Nephron progenitor cell (in vitro differentiated cells): ENCODE data around the gene CYP4A22.
"Not testable (repeated sequence)": the region's sequence is repeated elsewhere in the genome, so short reads cannot be mapped to it uniquely, and the experiment has no call there.

Experiments
- DNase-seq: peaks from one replicate; pipeline ENCODE4 v3.0.0; 2021
- H3K27ac Mint-ChIP-seq: 2 replicates; pipeline ENCODE4 v1.8.0; 2021; ENCODE audit warnings: mild to moderate bottlenecking, moderate library complexity, mixed read lengths
- H3K27me3 Mint-ChIP-seq: 2 replicates; pipeline ENCODE4 v1.8.0; 2021; ENCODE audit warnings: mild to moderate bottlenecking, low read depth, mixed read lengths; ENCODE audit not compliant: poor library complexity
- H3K36me3 Mint-ChIP-seq: 2 replicates; pipeline ENCODE4 v1.8.0; 2021; ENCODE audit warnings: low read depth, mixed read lengths
- H3K4me1 Mint-ChIP-seq: 2 replicates; pipeline ENCODE4 v1.8.0; 2021; ENCODE audit warnings: mixed read lengths
- H3K4me3 Mint-ChIP-seq: 2 replicates; pipeline ENCODE4 v1.8.0; 2021; ENCODE audit warnings: mild to moderate bottlenecking, moderate library complexity, mixed read lengths
- H3K9me3 Mint-ChIP-seq: 2 replicates; pipeline ENCODE4 v1.8.0; 2021; ENCODE audit warnings: mild to moderate bottlenecking, moderate library complexity, mixed read lengths
- TF ChIP-seq, protein P1 (sequence below): fragments of 200-600 bp; sonication (generic); IDR thresholded peaks from 2 replicates; pipeline ENCODE4 v1.5.0; 2021; ENCODE audit warnings: antibody characterized with exemption

CYP4A22 gene, protein sequence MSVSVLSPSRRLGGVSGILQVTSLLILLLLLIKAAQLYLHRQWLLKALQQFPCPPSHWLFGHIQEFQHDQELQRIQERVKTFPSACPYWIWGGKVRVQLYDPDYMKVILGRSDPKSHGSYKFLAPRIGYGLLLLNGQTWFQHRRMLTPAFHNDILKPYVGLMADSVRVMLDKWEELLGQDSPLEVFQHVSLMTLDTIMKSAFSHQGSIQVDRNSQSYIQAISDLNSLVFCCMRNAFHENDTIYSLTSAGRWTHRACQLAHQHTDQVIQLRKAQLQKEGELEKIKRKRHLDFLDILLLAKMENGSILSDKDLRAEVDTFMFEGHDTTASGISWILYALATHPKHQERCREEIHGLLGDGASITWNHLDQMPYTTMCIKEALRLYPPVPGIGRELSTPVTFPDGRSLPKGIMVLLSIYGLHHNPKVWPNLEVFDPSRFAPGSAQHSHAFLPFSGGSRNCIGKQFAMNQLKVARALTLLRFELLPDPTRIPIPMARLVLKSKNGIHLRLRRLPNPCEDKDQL

DNA sequence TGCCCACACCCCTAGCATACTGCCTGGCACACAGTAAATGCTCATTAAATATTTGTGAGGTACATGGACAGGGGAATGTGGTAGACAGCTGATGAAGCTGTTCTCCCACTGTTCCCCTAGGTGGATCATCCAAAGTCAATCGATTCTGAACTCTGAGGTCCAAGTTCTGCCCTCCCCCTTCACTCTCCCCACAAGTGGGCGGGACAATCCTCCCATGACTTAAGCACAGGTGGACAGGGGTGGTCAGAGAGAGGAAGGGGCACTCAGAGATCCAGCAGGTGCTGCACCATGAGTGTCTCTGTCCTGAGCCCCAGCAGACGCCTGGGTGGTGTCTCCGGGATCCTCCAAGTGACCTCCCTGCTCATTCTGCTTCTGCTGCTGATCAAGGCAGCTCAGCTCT, at the start of gene CYP4A22:
CYP4A22 (plus strand) TSS at position 244 of the 400 bp plus-strand sequence; CDS start at position 289, 45 bp downstream.
- Mint-ChIP-seq H3K36me3 (no peaks in the 10 kb centered on the region), H3K27me3 (peaks cover 30% of the 10 kb centered on the region), H3K9me3 (no peaks in the 10 kb centered on the region), H3K4me1 (no peaks in the 10 kb centered on the region), H3K27ac (no peak within 1 kb of the TSS), H3K4me3 (no peak within 1 kb of the TSS)
- TF ChIP-seq, protein P1, sequence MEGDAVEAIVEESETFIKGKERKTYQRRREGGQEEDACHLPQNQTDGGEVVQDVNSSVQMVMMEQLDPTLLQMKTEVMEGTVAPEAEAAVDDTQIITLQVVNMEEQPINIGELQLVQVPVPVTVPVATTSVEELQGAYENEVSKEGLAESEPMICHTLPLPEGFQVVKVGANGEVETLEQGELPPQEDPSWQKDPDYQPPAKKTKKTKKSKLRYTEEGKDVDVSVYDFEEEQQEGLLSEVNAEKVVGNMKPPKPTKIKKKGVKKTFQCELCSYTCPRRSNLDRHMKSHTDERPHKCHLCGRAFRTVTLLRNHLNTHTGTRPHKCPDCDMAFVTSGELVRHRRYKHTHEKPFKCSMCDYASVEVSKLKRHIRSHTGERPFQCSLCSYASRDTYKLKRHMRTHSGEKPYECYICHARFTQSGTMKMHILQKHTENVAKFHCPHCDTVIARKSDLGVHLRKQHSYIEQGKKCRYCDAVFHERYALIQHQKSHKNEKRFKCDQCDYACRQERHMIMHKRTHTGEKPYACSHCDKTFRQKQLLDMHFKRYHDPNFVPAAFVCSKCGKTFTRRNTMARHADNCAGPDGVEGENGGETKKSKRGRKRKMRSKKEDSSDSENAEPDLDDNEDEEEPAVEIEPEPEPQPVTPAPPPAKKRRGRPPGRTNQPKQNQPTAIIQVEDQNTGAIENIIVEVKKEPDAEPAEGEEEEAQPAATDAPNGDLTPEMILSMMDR: no peak
- DNase-seq: no peak

DNA sequence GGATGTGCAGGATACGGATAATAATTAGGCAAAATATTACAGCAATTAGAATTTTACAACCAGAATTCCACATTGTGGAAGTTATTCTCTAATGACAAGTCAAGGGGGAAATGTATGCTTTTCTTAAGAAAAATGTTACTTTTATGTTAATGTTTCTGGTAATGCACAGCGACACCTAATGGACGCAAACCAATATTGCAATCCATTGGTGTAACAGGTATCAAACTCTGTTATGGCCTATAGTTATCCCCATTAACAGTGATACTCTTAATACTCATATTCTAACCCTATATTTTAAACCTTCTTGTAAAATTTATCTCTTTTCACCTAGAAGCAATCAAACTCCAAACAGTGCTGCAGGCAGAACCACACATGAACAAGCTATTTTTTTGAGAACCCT, 47.9 kb upstream of the CYP4A22 start:
- not testable (repeated sequence) for H3K9me3 Mint-ChIP-seq, H3K4me1 Mint-ChIP-seq, H3K27me3 Mint-ChIP-seq, H3K4me3 Mint-ChIP-seq, H3K27ac Mint-ChIP-seq, H3K36me3 Mint-ChIP-seq
- peak; percentile 58 for DNase-seq
- TF ChIP-seq, protein P1: peak; percentile 66

DNA sequence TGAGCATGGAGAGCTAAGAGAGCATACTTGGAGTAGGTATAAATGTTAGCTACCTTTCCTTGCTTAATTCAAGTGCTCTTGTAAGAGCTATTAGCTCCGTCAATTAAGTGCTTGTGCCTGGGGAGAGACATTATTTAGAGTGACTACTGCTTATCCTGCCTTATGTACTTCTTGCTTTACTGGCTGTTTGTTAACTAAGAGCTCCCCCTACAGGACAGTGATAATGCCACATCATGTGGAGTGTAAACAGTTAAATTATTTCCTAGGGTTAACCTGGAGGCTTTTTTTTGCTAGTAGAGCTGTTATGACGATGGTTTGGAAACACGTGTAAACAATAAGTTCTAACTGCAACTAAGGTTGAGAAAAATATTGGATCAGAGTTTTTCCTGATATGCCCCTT, 45.8 kb upstream of the CYP4A22 start:
- H3K27me3 Mint-ChIP-seq: peaks cover 14% of the 10 kb centered on the region
- not testable (repeated sequence) for H3K36me3 Mint-ChIP-seq, H3K4me3 Mint-ChIP-seq, H3K4me1 Mint-ChIP-seq, DNase-seq, H3K9me3 Mint-ChIP-seq, H3K27ac Mint-ChIP-seq
- TF ChIP-seq, protein P1: peak; percentile 30

DNA sequence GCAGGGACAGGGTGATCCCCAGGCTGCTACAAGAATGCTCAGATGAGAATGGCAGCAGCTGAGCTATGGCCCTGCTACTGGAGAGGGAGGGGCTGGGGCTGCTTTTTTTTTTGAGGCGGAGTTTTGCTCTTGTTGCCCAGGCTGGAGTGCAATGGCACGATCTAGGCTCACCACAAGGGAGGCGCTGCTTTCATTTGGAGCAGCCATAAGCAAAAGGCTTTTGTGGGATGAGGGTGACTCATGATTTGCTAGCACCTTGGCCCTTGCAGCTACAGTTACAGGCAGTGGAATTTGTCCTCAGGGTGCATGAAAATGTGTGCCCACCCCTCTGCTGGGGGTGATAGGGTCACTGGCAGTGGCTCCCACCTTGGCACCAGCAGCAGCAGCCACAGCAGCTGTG, 32.4 kb upstream of the CYP4A22 start:
- H3K4me3 Mint-ChIP-seq: no peak overlapping the region
- no peak overlapping the region for H3K27ac Mint-ChIP-seq
- no peaks in the 10 kb centered on the region for H3K4me1 Mint-ChIP-seq
- H3K36me3 Mint-ChIP-seq: no peaks in the 10 kb centered on the region
- TF ChIP-seq, protein P1: no peak
- H3K9me3 Mint-ChIP-seq: peaks cover 21% of the 10 kb centered on the region
- no peak for DNase-seq
- peaks cover 23% of the 10 kb centered on the region for H3K27me3 Mint-ChIP-seq

DNA sequence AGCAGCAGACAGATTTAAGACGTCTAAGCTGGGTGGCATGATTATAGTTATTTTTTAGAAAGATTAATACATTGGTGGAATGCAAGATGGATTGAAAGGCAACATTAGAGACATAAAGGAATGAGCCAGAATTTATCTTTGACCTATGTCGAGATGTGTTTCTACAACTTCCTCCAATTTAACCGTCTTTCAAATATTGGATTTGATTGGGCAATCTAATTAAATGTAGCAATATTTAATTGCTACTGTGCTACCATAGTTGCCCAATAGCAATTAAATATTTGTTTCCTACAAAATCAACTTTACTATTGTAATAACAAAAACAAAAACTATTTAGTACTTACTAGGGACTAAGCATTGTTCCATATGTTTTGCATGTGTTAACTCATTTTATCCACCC, 30.4 kb upstream of the CYP4A22 start:
- Mint-ChIP-seq H3K27ac (no peak overlapping the region), H3K4me1 (no peaks in the 10 kb centered on the region), H3K4me3 (no peak overlapping the region), H3K9me3 (peaks cover 21% of the 10 kb centered on the region), H3K36me3 (no peaks in the 10 kb centered on the region), H3K27me3 (peaks cover 15% of the 10 kb centered on the region)
- TF ChIP-seq, protein P1: no peak
- DNase-seq: no peak

DNA sequence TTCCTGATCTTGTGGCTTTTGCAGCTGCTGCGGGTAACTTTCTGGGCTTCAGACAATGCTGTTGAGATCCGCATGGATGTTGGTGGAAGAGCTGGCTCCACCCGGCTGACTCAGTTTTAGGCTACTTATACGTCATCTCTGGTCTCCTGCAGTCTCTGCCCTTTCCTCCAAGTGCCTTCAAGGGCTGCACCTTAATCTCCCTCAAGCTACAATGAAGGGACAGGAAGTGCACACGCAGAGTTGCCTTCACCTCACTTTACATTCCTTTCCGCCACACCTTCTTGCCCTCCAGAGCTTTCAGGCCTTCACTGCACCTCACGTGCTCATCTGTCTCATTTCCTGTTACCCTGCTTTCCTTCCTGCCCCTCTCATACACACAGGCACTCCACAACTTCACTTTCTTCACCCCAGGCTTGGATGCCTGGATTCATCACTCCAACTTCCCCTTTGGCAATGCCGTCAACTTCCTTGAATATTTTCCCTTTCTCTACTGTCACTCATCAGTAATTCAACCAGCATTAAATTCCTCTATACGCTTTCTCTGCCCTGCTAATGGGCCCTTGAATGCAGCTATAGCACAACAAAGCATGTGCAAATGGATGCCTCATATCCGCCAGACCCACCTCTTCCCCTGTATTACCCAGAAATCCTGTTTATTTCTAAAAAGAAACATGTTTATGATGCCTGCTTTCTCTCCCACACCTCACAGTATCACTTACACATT, 29.2 kb upstream of the CYP4A22 start:
- not testable (repeated sequence) for DNase-seq, H3K9me3 Mint-ChIP-seq, H3K36me3 Mint-ChIP-seq

DNA sequence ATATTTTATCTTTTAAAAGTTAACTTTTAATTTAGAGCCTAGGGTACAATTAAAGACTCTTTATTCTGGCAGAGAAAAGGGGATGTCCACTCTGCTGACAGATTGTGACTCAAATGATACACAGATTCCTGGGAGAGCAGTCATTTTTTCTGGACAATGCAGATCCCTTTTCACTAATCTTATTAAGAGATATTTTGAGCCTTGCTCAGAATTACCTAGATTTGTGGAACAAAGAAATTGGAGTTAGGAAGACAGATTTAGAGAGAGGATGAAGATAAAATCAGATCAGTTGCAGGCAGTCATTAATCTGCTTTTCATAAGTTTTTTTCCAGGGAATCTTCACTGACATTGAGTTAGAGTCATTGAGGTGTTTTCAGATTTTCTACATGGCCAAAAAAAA, 27.8 kb upstream of the CYP4A22 start:
- DNase-seq, H3K36me3 Mint-ChIP-seq, H3K27me3 Mint-ChIP-seq, H3K27ac Mint-ChIP-seq, H3K4me3 Mint-ChIP-seq, H3K4me1 Mint-ChIP-seq, H3K9me3 Mint-ChIP-seq: not testable (repeated sequence)

More for the DNA sequence above, 29.2 kb upstream of the CYP4A22 start:
- H3K4me1 Mint-ChIP-seq, H3K27ac Mint-ChIP-seq, H3K27me3 Mint-ChIP-seq, H3K4me3 Mint-ChIP-seq: not testable (repeated sequence)
